ENCODE data around the gene PEX11B. TPM values are rescaled to one million over a fixed set of nuclear protein-coding genes. Genes with fewer than 3 reads are reported as not detected.

The PEX11B gene
- total and polyA plus RNA-seq, 2 of the 8 experiments (the other 6 are each of a cell fraction or from before 2014, with no cell fraction given) = 9.1 to 15.1 TPM

GRCh38 chr1:145935708-145936107 lies 17.2 kb upstream of the PEX11B start:
- Histone ChIP-seq H3K4ac (replicated peaks; ENCODE audit: insufficient read length, low read depth, low read length) (no peak overlapping the region), H2AFZ (ENCODE audit: low read length) (no peak overlapping the region), H3K9ac (replicated peaks in 1 of 4; ENCODE audit: extremely low read depth in 1 of 4, low read depth in 3 of 4, low read length in 3 of 4) (no peak overlapping the region), H3K9me3 (ENCODE audit: insufficient read depth in 2 of 2, low read depth in 1 of 2, low read length in 1 of 2) (no peaks in the 10 kb centered on the region), H3K79me2 (ENCODE audit: control insufficient read depth in 1 of 2, insufficient read depth in 2 of 2, low read length in 2 of 2) (no peaks in the 10 kb centered on the region), H3K79me1 (ENCODE audit: low read depth, low read length) (no peaks in the 10 kb centered on the region), H2BK5ac (ENCODE audit: low read depth, low read length) (no peak overlapping the region), H2BK12ac (ENCODE audit: low read depth, low read length) (no peak overlapping the region), H3K36me3 (ENCODE audit: control insufficient read depth in 2 of 4, insufficient read depth in 4 of 4, low read length in 3 of 4) (no peaks in the 10 kb centered on the region), H4K91ac (replicated peaks; ENCODE audit: insufficient read length, low read length) (no peak overlapping the region), H3K27me3 (replicated peaks in 1 of 4; ENCODE audit: control insufficient read depth in 3 of 4, extremely low read depth in 1 of 4, insufficient read depth in 3 of 4, low read length in 3 of 4) (no peaks in the 10 kb centered on the region), H3K4me3 (ENCODE audit: extremely low read depth in 1 of 4, insufficient read depth in 2 of 4, low read depth in 3 of 4, low read length in 4 of 4) (no peak overlapping the region), H2AK5ac (ENCODE audit: low read depth, low read length) (no peak overlapping the region), H4K8ac (ENCODE audit: extremely low read depth, insufficient read depth, low read length) (no peak overlapping the region), H3K23ac (ENCODE audit: insufficient read length) (no peak overlapping the region), H3K4me2 (ENCODE audit: insufficient read depth in 1 of 2, low read depth in 2 of 2, low read length in 2 of 2) (no peak overlapping the region), H3K14ac (ENCODE audit: insufficient read length) (no peak overlapping the region), H3K56ac (replicated peaks; ENCODE audit: insufficient read length, low read depth, low read length) (no peak overlapping the region), H3K18ac (ENCODE audit: extremely low read depth, low read length) (no peak overlapping the region; the same call in 1 of the 2 replicates), H3K23me2 (ENCODE audit: low read depth, low read length) (no peaks in the 10 kb centered on the region), H2BK20ac (ENCODE audit: low read length) (no peak overlapping the region), H4K5ac (ENCODE audit: insufficient read length, low read depth, low read length) (no peak overlapping the region), H2BK120ac (replicated peaks; ENCODE audit: low read depth, low read length) (no peak overlapping the region), H4K20me1 (replicated peaks in 1 of 2; ENCODE audit: control insufficient read depth in 1 of 2, insufficient read depth in 2 of 2, low read length in 2 of 2) (no peaks in the 10 kb centered on the region), H2BK15ac (ENCODE audit: low read length) (no peak overlapping the region), H3K4me1 (replicated peaks in 1 of 4; ENCODE audit: control insufficient read depth in 3 of 4, insufficient read depth in 4 of 4, low read length in 3 of 4) (no peaks in the 10 kb centered on the region), H3K27ac (ENCODE audit: low read depth, low read length) (no peak overlapping the region)
- ChIA-PET POLR2A (ENCODE audit: partially characterized antibody) (interaction anchor here (1.3 to 6.0 kb wide), 4 partner anchors 8 to 117 kb away, joined by 3 to 35 read pairs (median 5); partner anchors contain the start of genes RBM8A and TXNIP), CTCF (ENCODE audit: partially characterized antibody) (interaction anchor here (1.0 to 1.6 kb wide), 3 partner anchors 18 to 41 kb away, joined by 3 to 5 read pairs (median 4); no protein-coding TSS in a partner anchor)
- DNase-seq (ENCODE audit: low read depth in 1 of 2, low spot score in 2 of 2) (no peak), FAIRE-seq (no peak)
- TF ChIP-seq MAFK (IDR thresholded peaks at IDR 0.05; ENCODE audit: low read depth, low read length) (no peak), CTCF (IDR thresholded peaks at IDR 0.05; ENCODE audit: control extremely low read depth in 1 of 3, insufficient read depth in 1 of 3, low read depth in 1 of 3, low read length in 3 of 3) (no peak), RBBP5 (IDR thresholded peaks at IDR 0.05; ENCODE audit: borderline replicate concordance, low read depth, low read length) (no peak), HDAC6 (IDR thresholded peaks at IDR 0.05; ENCODE audit: low read depth, low read length) (no peak), EZH2 (IDR thresholded peaks at IDR 0.05; ENCODE audit: low read depth, low read length, severe bottlenecking) (no peak), TAF7 (optimal IDR thresholded peaks at IDR 0.05; ENCODE audit: borderline replicate concordance, low read depth, low read length) (no peak), FOSL1 (IDR thresholded peaks at IDR 0.05; ENCODE audit: insufficient read depth, low read depth, low read length) (no peak), KDM1A (IDR thresholded peaks at IDR 0.05; ENCODE audit: borderline replicate concordance, low read length) (no peak), ATF2 (IDR thresholded peaks at IDR 0.05; ENCODE audit: low read length) (no peak)
